ENCODE data around the gene ERCC2.
"Not testable (repeated sequence)": the region's sequence is repeated elsewhere in the genome, so short reads cannot be mapped to it uniquely, and the experiment has no call there.

ERCC2 gene

GRCh38 chr19:45321848-45322247 is 48.5 kb downstream of the ERCC2 start:
- Histone ChIP-seq H3K9me2 (replicated peaks; ENCODE audit: insufficient read depth, low read length) (no peaks in the 10 kb centered on the region), H3K9me3 (ENCODE audit: insufficient read depth, low read length) (no peaks in the 10 kb centered on the region), H2AFZ (ENCODE audit: low read depth, low read length, severe bottlenecking) (no peak overlapping the region), H3K27me3 (ENCODE audit: low read length) (no peaks in the 10 kb centered on the region), H3K4me2 (ENCODE audit: low read depth, low read length, poor library complexity, severe bottlenecking) (no peak overlapping the region), H3F3A (ENCODE audit: insufficient read depth) (no peaks in the 10 kb centered on the region), H3K4me3 (ENCODE audit: insufficient read depth, low read length, poor library complexity, severe bottlenecking) (no peak overlapping the region), H3K79me2 (ENCODE audit: insufficient read depth, low read length) (no peaks in the 10 kb centered on the region), H3K36me3 (ENCODE audit: low read length) (no peaks in the 10 kb centered on the region), H4K20me1 (ENCODE audit: low read depth, low read length) (no peaks in the 10 kb centered on the region), H3K27ac (ENCODE audit: low read depth, low read length) (no peak overlapping the region), H3K9ac (ENCODE audit: low read length) (no peak overlapping the region)
- no peak for TF ChIP-seq CTCF (IDR thresholded peaks at IDR 0.05; ENCODE audit: insufficient read depth, low read length, poor library complexity, severe bottlenecking)
- TF ChIP-seq EZH2phosphoT487 (conservative IDR thresholded peaks at IDR 0.05; ENCODE audit: low read length) = no peak

GRCh38 chr19:45320997-45321775 is 49.2 kb downstream of the ERCC2 start:
- Histone ChIP-seq H3K4me2 (ENCODE audit: low read depth, low read length, poor library complexity, severe bottlenecking) (no peak overlapping the region), H3K9me3 (ENCODE audit: insufficient read depth, low read length) (no peaks in the 10 kb centered on the region), H3K4me3 (ENCODE audit: insufficient read depth, low read length, poor library complexity, severe bottlenecking) (no peak overlapping the region), H3F3A (ENCODE audit: insufficient read depth) (no peaks in the 10 kb centered on the region), H3K36me3 (ENCODE audit: low read length) (no peaks in the 10 kb centered on the region), H3K79me2 (ENCODE audit: insufficient read depth, low read length) (no peaks in the 10 kb centered on the region), H4K20me1 (ENCODE audit: low read depth, low read length) (no peaks in the 10 kb centered on the region), H3K27ac (ENCODE audit: low read depth, low read length) (no peak overlapping the region), H3K9ac (ENCODE audit: low read length) (no peak overlapping the region), H3K27me3 (ENCODE audit: low read length) (no peaks in the 10 kb centered on the region), H3K9me2 (replicated peaks; ENCODE audit: insufficient read depth, low read length) (no peaks in the 10 kb centered on the region), H2AFZ (ENCODE audit: low read depth, low read length, severe bottlenecking) (no peak overlapping the region)
- TF ChIP-seq EZH2phosphoT487 (conservative IDR thresholded peaks at IDR 0.05; ENCODE audit: low read length) = no peak

GRCh38 chr19:45315304-45315703 is 55.1 kb downstream of the ERCC2 start:
- Histone ChIP-seq H3F3A (ENCODE audit: insufficient read depth) (no peaks in the 10 kb centered on the region), H3K4me2 (ENCODE audit: low read depth, low read length, poor library complexity, severe bottlenecking) (no peak overlapping the region), H3K27ac (ENCODE audit: low read depth, low read length) (no peak overlapping the region), H3K27me3 (ENCODE audit: low read length) (no peaks in the 10 kb centered on the region), H3K9me3 (ENCODE audit: insufficient read depth, low read length) (no peaks in the 10 kb centered on the region), H3K79me2 (ENCODE audit: insufficient read depth, low read length) (no peaks in the 10 kb centered on the region), H3K36me3 (ENCODE audit: low read length) (no peaks in the 10 kb centered on the region), H3K9me2 (replicated peaks; ENCODE audit: insufficient read depth, low read length) (no peaks in the 10 kb centered on the region), H2AFZ (ENCODE audit: low read depth, low read length, severe bottlenecking) (no peak overlapping the region), H3K4me3 (ENCODE audit: insufficient read depth, low read length, poor library complexity, severe bottlenecking) (no peak overlapping the region), H3K9ac (ENCODE audit: low read length) (no peak overlapping the region), H4K20me1 (ENCODE audit: low read depth, low read length) (no peaks in the 10 kb centered on the region)
- TF ChIP-seq EZH2phosphoT487 (conservative IDR thresholded peaks at IDR 0.05; ENCODE audit: low read length) = no peak
- no peak for TF ChIP-seq CTCF (IDR thresholded peaks at IDR 0.05; ENCODE audit: insufficient read depth, low read length, poor library complexity, severe bottlenecking)

- H3K9me3 ChIP-seq (ENCODE audit: insufficient read depth, low read length) = no peaks in the 10 kb centered on the region
- no peak overlapping the region for H3K27ac ChIP-seq (ENCODE audit: low read depth, low read length)
- no peaks in the 10 kb centered on the region for H3K27me3 ChIP-seq (ENCODE audit: low read length)
- H3K4me3 ChIP-seq (ENCODE audit: insufficient read depth, low read length, poor library complexity, severe bottlenecking) = no peak overlapping the region
- H3K9ac ChIP-seq (ENCODE audit: low read length) = no peak overlapping the region
- no peak overlapping the region for H2AFZ ChIP-seq (ENCODE audit: low read depth, low read length, severe bottlenecking)
- no peaks in the 10 kb centered on the region for H3K79me2 ChIP-seq (ENCODE audit: insufficient read depth, low read length)
- H3F3A ChIP-seq (ENCODE audit: insufficient read depth) = no peaks in the 10 kb centered on the region
- no peaks in the 10 kb centered on the region for H4K20me1 ChIP-seq (ENCODE audit: low read depth, low read length)
- no peaks in the 10 kb centered on the region for H3K36me3 ChIP-seq (ENCODE audit: low read length)
- no peak for TF ChIP-seq EZH2phosphoT487 (conservative IDR thresholded peaks at IDR 0.05; ENCODE audit: low read length)
- TF ChIP-seq CTCF (IDR thresholded peaks at IDR 0.05; ENCODE audit: insufficient read depth, low read length, poor library complexity, severe bottlenecking) = no peak
- H3K4me2 ChIP-seq (ENCODE audit: low read depth, low read length, poor library complexity, severe bottlenecking) = no peak overlapping the region
- H3K9me2 ChIP-seq (replicated peaks; ENCODE audit: insufficient read depth, low read length) = no peaks in the 10 kb centered on the region
Measured at GRCh38 chr19:45314708-45315245, 55.6 kb downstream of the ERCC2 start.

GRCh38 chr19:45312285-45312684 is 58.1 kb downstream of the ERCC2 start:
- not testable (repeated sequence) for H3K9ac ChIP-seq (ENCODE audit: low read length); H3F3A ChIP-seq (ENCODE audit: insufficient read depth); H3K4me3 ChIP-seq (ENCODE audit: insufficient read depth, low read length, poor library complexity, severe bottlenecking); H4K20me1 ChIP-seq (ENCODE audit: low read depth, low read length); H3K27ac ChIP-seq (ENCODE audit: low read depth, low read length); H3K9me3 ChIP-seq (ENCODE audit: insufficient read depth, low read length); H3K36me3 ChIP-seq (ENCODE audit: low read length); H3K79me2 ChIP-seq (ENCODE audit: insufficient read depth, low read length); H3K27me3 ChIP-seq (ENCODE audit: low read length); H2AFZ ChIP-seq (ENCODE audit: low read depth, low read length, severe bottlenecking); H3K4me2 ChIP-seq (ENCODE audit: low read depth, low read length, poor library complexity, severe bottlenecking); H3K9me2 ChIP-seq (replicated peaks; ENCODE audit: insufficient read depth, low read length)
